Fibroblast of the aortic adventitia (primary cell): ENCODE data around the gene FAM120A. TPM values are rescaled to one million over a fixed set of nuclear protein-coding genes. Genes with fewer than 3 reads are reported as not detected.

Source experiments
- DNase-seq: peaks from one replicate; pipeline ENCODE4 v3.0.0-alpha.2; 2010; ENCODE audit warnings: low read depth
- H3K4me3 ChIP-seq: 2 replicates; pipeline ENCODE4 v1.5.1; 2011; ENCODE audit warnings: low read depth, mild to moderate bottlenecking, control low read depth, low read length, moderate library complexity
- CTCF ChIP-seq: IDR thresholded peaks from 2 replicates; pipeline ENCODE4 v1.5.1; 2011; ENCODE audit warnings: mild to moderate bottlenecking, low read length, control low read depth, inconsistent platforms; ENCODE audit not compliant: insufficient read depth
- total RNA-seq: library from RNA; depleted of rRNA; stranded (reverse); fragments of >200 nt; gene quantifications from 2 replicates; pipeline ENCODE4 v1.2.3, GENCODE V29; 2012; ENCODE audit warnings: low replicate concordance

The FAM120A gene
- total RNA-seq, 1 donor = 116 TPM

GRCh38 chr9:93591301-93592007 lies 140.0 kb downstream of the FAM120A start:
- no peak overlapping the region for H3K4me3 ChIP-seq
- no peak for TF ChIP-seq CTCF
- DNase-seq = no peak

- no peak overlapping the region for H3K4me3 ChIP-seq
- TF ChIP-seq CTCF = no peak
- peak; percentile 34 for DNase-seq
These were observed 140.6 kb downstream of the FAM120A start for GRCh38 chr9:93592008-93592642.

GRCh38 chr9:93592643-93593021 lies 141.1 kb downstream of the FAM120A start:
- no peak for DNase-seq
- H3K4me3 ChIP-seq = no peak overlapping the region
- peak; percentile 37 for TF ChIP-seq CTCF

- peak; percentile 27 for DNase-seq
- H3K4me3 ChIP-seq = no peak overlapping the region
- peak; percentile 14 for TF ChIP-seq CTCF
These were observed 141.7 kb downstream of the FAM120A start for GRCh38 chr9:93593144-93593658.

- TF ChIP-seq CTCF = no peak
- DNase-seq = peak; percentile 21
- no peak overlapping the region for H3K4me3 ChIP-seq
These were observed 142.7 kb downstream of the FAM120A start for GRCh38 chr9:93594041-93594756.

- no peak for TF ChIP-seq CTCF
- DNase-seq = no peak
- no peak overlapping the region for H3K4me3 ChIP-seq
These were observed 144.0 kb downstream of the FAM120A start for GRCh38 chr9:93595461-93595860.
